GM12873 (cell line): ENCODE measurements around the gene CUEDC2.

Source experiments
- CTCF ChIP-seq: IDR thresholded peaks from 2 replicates; pipeline ENCODE4 v1.5.1; 2012; ENCODE audit warnings: low read depth, mild to moderate bottlenecking, moderate library complexity, low read length, control low read depth; ENCODE audit not compliant: insufficient read depth; ENCODE audit errors: missing control alignments

The CUEDC2 gene

GRCh38 chr10:102389894-102390293 is 42.5 kb downstream of the CUEDC2 start:
- no peak for TF ChIP-seq CTCF

GRCh38 chr10:102384606-102385429 is 47.6 kb downstream of the CUEDC2 start:
- no peak for TF ChIP-seq CTCF

- TF ChIP-seq CTCF: peak; percentile 49
Observed at GRCh38 chr10:102384053-102384452, 48.3 kb downstream of the CUEDC2 start.

GRCh38 chr10:102382871-102383270 is 49.5 kb downstream of the CUEDC2 start:
- no peak for TF ChIP-seq CTCF

- TF ChIP-seq CTCF: no peak
Observed at GRCh38 chr10:102381983-102382382, 50.4 kb downstream of the CUEDC2 start.

- TF ChIP-seq CTCF: no peak
Observed at GRCh38 chr10:102379383-102379782, 53.0 kb downstream of the CUEDC2 start.

GRCh38 chr10:102376901-102377300 is 55.5 kb downstream of the CUEDC2 start:
- TF ChIP-seq CTCF: no peak

- TF ChIP-seq CTCF: no peak
Observed at GRCh38 chr10:102375867-102376266, 56.5 kb downstream of the CUEDC2 start.
